Measurements from ENCODE around the gene PLB1.
"Not testable (repeated sequence)": the region's sequence is repeated elsewhere in the genome, so short reads cannot be mapped to it uniquely, and the experiment has no call there.

The PLB1 gene

GRCh38 chr2:28547223-28547860 lies 51.5 kb downstream of the PLB1 start:
- H3K36me3 ChIP-seq (ENCODE audit: control insufficient read depth in 2 of 2, insufficient read depth in 2 of 2, low read length in 2 of 2) = no peaks in the 10 kb centered on the region
- H3K4me1 ChIP-seq (ENCODE audit: control insufficient read depth, insufficient read depth, low read length) = no peaks in the 10 kb centered on the region
- no peak overlapping the region for H3K4me3 ChIP-seq (ENCODE audit: low read length in 2 of 2)
- H3K9me3 ChIP-seq (ENCODE audit: control insufficient read depth in 2 of 2, low read length in 2 of 2) = no peaks in the 10 kb centered on the region
- H3K9ac ChIP-seq (ENCODE audit: low read length in 2 of 2) = no peak overlapping the region
- no peaks in the 10 kb centered on the region for H3K27me3 ChIP-seq (ENCODE audit: control insufficient read depth in 1 of 2, insufficient read depth in 2 of 2, low read length in 2 of 2)
- no peak overlapping the region for H3K27ac ChIP-seq (ENCODE audit: low read length)

- Histone ChIP-seq H3K9ac (ENCODE audit: low read length in 2 of 2) (no peak overlapping the region), H3K27me3 (ENCODE audit: control insufficient read depth in 1 of 2, insufficient read depth in 2 of 2, low read length in 2 of 2) (no peaks in the 10 kb centered on the region), H3K36me3 (ENCODE audit: control insufficient read depth in 2 of 2, insufficient read depth in 2 of 2, low read length in 2 of 2) (no peaks in the 10 kb centered on the region), H3K4me3 (ENCODE audit: low read length in 2 of 2) (no peak overlapping the region), H3K27ac (ENCODE audit: low read length) (no peak overlapping the region), H3K4me1 (ENCODE audit: control insufficient read depth, insufficient read depth, low read length) (no peaks in the 10 kb centered on the region), H3K9me3 (ENCODE audit: control insufficient read depth in 2 of 2, low read length in 2 of 2) (no peaks in the 10 kb centered on the region)
Measured at GRCh38 chr2:28547906-28548600, 52.2 kb downstream of the PLB1 start.

- not testable (repeated sequence) for H3K27me3 ChIP-seq (ENCODE audit: control insufficient read depth in 1 of 2, insufficient read depth in 2 of 2, low read length in 2 of 2); H3K4me1 ChIP-seq (ENCODE audit: control insufficient read depth, insufficient read depth, low read length); H3K9ac ChIP-seq (ENCODE audit: low read length in 2 of 2); H3K36me3 ChIP-seq (ENCODE audit: control insufficient read depth in 2 of 2, insufficient read depth in 2 of 2, low read length in 2 of 2); H3K27ac ChIP-seq (ENCODE audit: low read length); H3K4me3 ChIP-seq (ENCODE audit: low read length in 2 of 2); H3K9me3 ChIP-seq (ENCODE audit: control insufficient read depth in 2 of 2, low read length in 2 of 2)
Measured at GRCh38 chr2:28550345-28550744, 54.5 kb downstream of the PLB1 start.

GRCh38 chr2:28552045-28552823 lies 56.4 kb downstream of the PLB1 start:
- Histone ChIP-seq H3K9ac (ENCODE audit: low read length in 2 of 2) (no peak overlapping the region), H3K27me3 (ENCODE audit: control insufficient read depth in 1 of 2, insufficient read depth in 2 of 2, low read length in 2 of 2) (no peaks in the 10 kb centered on the region), H3K4me3 (ENCODE audit: low read length in 2 of 2) (no peak overlapping the region), H3K9me3 (ENCODE audit: control insufficient read depth in 2 of 2, low read length in 2 of 2) (no peaks in the 10 kb centered on the region), H3K36me3 (ENCODE audit: control insufficient read depth in 2 of 2, insufficient read depth in 2 of 2, low read length in 2 of 2) (no peaks in the 10 kb centered on the region), H3K27ac (ENCODE audit: low read length) (no peak overlapping the region), H3K4me1 (ENCODE audit: control insufficient read depth, insufficient read depth, low read length) (no peaks in the 10 kb centered on the region)

- no peak overlapping the region for H3K27ac ChIP-seq (ENCODE audit: low read length)
- H3K9me3 ChIP-seq (ENCODE audit: control insufficient read depth in 2 of 2, low read length in 2 of 2) = no peaks in the 10 kb centered on the region
- no peaks in the 10 kb centered on the region for H3K36me3 ChIP-seq (ENCODE audit: control insufficient read depth in 2 of 2, insufficient read depth in 2 of 2, low read length in 2 of 2)
- H3K4me3 ChIP-seq (ENCODE audit: low read length in 2 of 2) = no peak overlapping the region
- no peaks in the 10 kb centered on the region for H3K4me1 ChIP-seq (ENCODE audit: control insufficient read depth, insufficient read depth, low read length)
- H3K9ac ChIP-seq (ENCODE audit: low read length in 2 of 2) = no peak overlapping the region
- no peaks in the 10 kb centered on the region for H3K27me3 ChIP-seq (ENCODE audit: control insufficient read depth in 1 of 2, insufficient read depth in 2 of 2, low read length in 2 of 2)
Measured at GRCh38 chr2:28556303-28556702, 60.4 kb downstream of the PLB1 start.

- Histone ChIP-seq H3K4me1 (ENCODE audit: control insufficient read depth, insufficient read depth, low read length) (no peaks in the 10 kb centered on the region), H3K27ac (ENCODE audit: low read length) (no peak overlapping the region), H3K4me3 (ENCODE audit: low read length in 2 of 2) (no peak overlapping the region), H3K9ac (ENCODE audit: low read length in 2 of 2) (no peak overlapping the region), H3K36me3 (ENCODE audit: control insufficient read depth in 2 of 2, insufficient read depth in 2 of 2, low read length in 2 of 2) (no peaks in the 10 kb centered on the region), H3K27me3 (ENCODE audit: control insufficient read depth in 1 of 2, insufficient read depth in 2 of 2, low read length in 2 of 2) (no peaks in the 10 kb centered on the region), H3K9me3 (ENCODE audit: control insufficient read depth in 2 of 2, low read length in 2 of 2) (no peaks in the 10 kb centered on the region)
Measured at GRCh38 chr2:28557389-28558131, 61.7 kb downstream of the PLB1 start.

GRCh38 chr2:28558158-28558820 lies 62.4 kb downstream of the PLB1 start:
- Histone ChIP-seq H3K27ac (ENCODE audit: low read length) (no peak overlapping the region), H3K4me1 (ENCODE audit: control insufficient read depth, insufficient read depth, low read length) (no peaks in the 10 kb centered on the region)

GRCh38 chr2:28558918-28559317 lies 63.1 kb downstream of the PLB1 start:
- Histone ChIP-seq H3K9me3 (ENCODE audit: control insufficient read depth in 2 of 2, low read length in 2 of 2) (no peaks in the 10 kb centered on the region), H3K27ac (ENCODE audit: low read length) (no peak overlapping the region), H3K9ac (ENCODE audit: low read length in 2 of 2) (no peak overlapping the region), H3K4me3 (ENCODE audit: low read length in 2 of 2) (no peak overlapping the region), H3K27me3 (ENCODE audit: control insufficient read depth in 1 of 2, insufficient read depth in 2 of 2, low read length in 2 of 2) (no peaks in the 10 kb centered on the region), H3K4me1 (ENCODE audit: control insufficient read depth, insufficient read depth, low read length) (no peaks in the 10 kb centered on the region), H3K36me3 (ENCODE audit: control insufficient read depth in 2 of 2, insufficient read depth in 2 of 2, low read length in 2 of 2) (no peaks in the 10 kb centered on the region)

More at GRCh38 chr2:28558158-28558820, 62.4 kb downstream of the PLB1 start:
- no peak overlapping the region for H3K9ac ChIP-seq (ENCODE audit: low read length in 2 of 2)
- H3K9me3 ChIP-seq (ENCODE audit: control insufficient read depth in 2 of 2, low read length in 2 of 2) = no peaks in the 10 kb centered on the region
- no peaks in the 10 kb centered on the region for H3K27me3 ChIP-seq (ENCODE audit: control insufficient read depth in 1 of 2, insufficient read depth in 2 of 2, low read length in 2 of 2)
- no peak overlapping the region for H3K4me3 ChIP-seq (ENCODE audit: low read length in 2 of 2)
- no peaks in the 10 kb centered on the region for H3K36me3 ChIP-seq (ENCODE audit: control insufficient read depth in 2 of 2, insufficient read depth in 2 of 2, low read length in 2 of 2)

GRCh38 chr2:28563869-28564268 lies 68.0 kb downstream of the PLB1 start:
- Histone ChIP-seq H3K9ac (ENCODE audit: low read length in 2 of 2) (no peak overlapping the region), H3K36me3 (ENCODE audit: control insufficient read depth in 2 of 2, insufficient read depth in 2 of 2, low read length in 2 of 2) (no peaks in the 10 kb centered on the region), H3K9me3 (ENCODE audit: control insufficient read depth in 2 of 2, low read length in 2 of 2) (no peaks in the 10 kb centered on the region), H3K4me1 (ENCODE audit: control insufficient read depth, insufficient read depth, low read length) (peaks cover 6% of the 10 kb centered on the region), H3K27me3 (ENCODE audit: control insufficient read depth in 1 of 2, insufficient read depth in 2 of 2, low read length in 2 of 2) (no peaks in the 10 kb centered on the region), H3K4me3 (ENCODE audit: low read length in 2 of 2) (no peak overlapping the region), H3K27ac (ENCODE audit: low read length) (no peak overlapping the region)

- H3K9ac ChIP-seq (ENCODE audit: low read length in 2 of 2) = no peak overlapping the region
- peaks cover 6% of the 10 kb centered on the region for H3K4me1 ChIP-seq (ENCODE audit: control insufficient read depth, insufficient read depth, low read length)
- no peak overlapping the region for H3K4me3 ChIP-seq (ENCODE audit: low read length in 2 of 2)
- H3K27me3 ChIP-seq (ENCODE audit: control insufficient read depth in 1 of 2, insufficient read depth in 2 of 2, low read length in 2 of 2) = no peaks in the 10 kb centered on the region
- H3K27ac ChIP-seq (ENCODE audit: low read length) = no peak overlapping the region
- H3K36me3 ChIP-seq (ENCODE audit: control insufficient read depth in 2 of 2, insufficient read depth in 2 of 2, low read length in 2 of 2) = no peaks in the 10 kb centered on the region
- H3K9me3 ChIP-seq (ENCODE audit: control insufficient read depth in 2 of 2, low read length in 2 of 2) = no peaks in the 10 kb centered on the region
Measured at GRCh38 chr2:28564346-28564745, 68.5 kb downstream of the PLB1 start.
